PC-3 (cell line): ENCODE data around the gene P4HB. TPM values are rescaled to one million over a fixed set of nuclear protein-coding genes. Genes with fewer than 3 reads are reported as not detected.

Source experiments
- ATAC-seq: fragments of 200-7000 bp; cut with Tn5 transposase; 2 replicates; pipeline ENCODE4 v1.9.1; 2020; ENCODE audit warnings: mild to moderate bottlenecking, moderate library complexity
- BruUV-seq: library from RNA; stranded (reverse); fragments of 400-500 nt; replicated peaks from 2 replicates; lab custom pipeline; 2021; lab: Mats Ljungman, UMichigan
- CTCF ChIA-PET: fragments of 300-600 bp; sonication (Branson Sonifier 250); formaldehyde crosslinking; loops from one replicate; lab custom pipeline; 2022; ENCODE audit warnings: antibody characterized with exemption; lab: Charles Lee
- POLR2A ChIA-PET: fragments of 300-600 bp; sonication (Branson Sonifier 250); formaldehyde crosslinking; loops from one replicate; lab custom pipeline; 2022; ENCODE audit warnings: antibody characterized with exemption; ENCODE audit not compliant: unreplicated experiment; lab: Charles Lee
- DNase-seq: peaks from one replicate; pipeline ENCODE4 v3.0.0-alpha.2; 2015
- H2AFZ ChIP-seq: fragments of 300-600 bp; sonication (generic); 2 replicates; pipeline ENCODE4 v1.6.0; 2016; ENCODE audit warnings: antibody characterized with exemption, low read length
- H3F3A ChIP-seq: fragments of 300-600 bp; sonication (generic); one replicate; pipeline ENCODE4 v1.6.0; 2017; ENCODE audit warnings: antibody characterized with exemption, low read length, control low read depth, mild to moderate bottlenecking; ENCODE audit not compliant: unreplicated experiment
- H3K27ac ChIP-seq: fragments of 300-600 bp; sonication (generic); 2 replicates; pipeline ENCODE4 v1.5.1; 2016; ENCODE audit warnings: mild to moderate bottlenecking, low read length
- H3K27me3 ChIP-seq: fragments of 300-600 bp; sonication (generic); 2 replicates; pipeline ENCODE4 v1.6.1; 2016; ENCODE audit warnings: low read length, mixed read lengths
- H3K36me3 ChIP-seq: fragments of 300-600 bp; sonication (generic); 2 replicates; pipeline ENCODE4 v1.6.1; 2016; ENCODE audit warnings: low read depth, mixed run types, low read length, mixed read lengths
- H3K4me1 ChIP-seq: fragments of 300-600 bp; sonication (generic); 2 replicates; pipeline ENCODE4 v1.5.1; 2016; ENCODE audit warnings: low read length; ENCODE audit not compliant: insufficient read depth
- H3K4me2 ChIP-seq: fragments of 300-600 bp; sonication (generic); 2 replicates; pipeline ENCODE4 v1.6.0; 2016; ENCODE audit warnings: low read length
- H3K4me3 ChIP-seq: fragments of 300-600 bp; sonication (generic); 2 replicates; pipeline ENCODE4 v1.5.1; 2016; ENCODE audit warnings: mild to moderate bottlenecking, low read length, mixed read lengths
- H3K79me2 ChIP-seq: fragments of 300-600 bp; sonication (generic); 2 replicates; pipeline ENCODE4 v1.6.1; 2017; ENCODE audit warnings: low read length, mixed read lengths
- H3K9ac ChIP-seq: fragments of 300-600 bp; sonication (generic); 2 replicates; pipeline ENCODE4 v1.6.0; 2016; ENCODE audit warnings: mild to moderate bottlenecking, low read length
- H3K9me2 ChIP-seq: fragments of 300-600 bp; sonication (generic); replicated peaks from 2 replicates; pipeline ENCODE4 v1.6.1; 2016; ENCODE audit warnings: mixed run types, low read length, mixed read lengths
- H3K9me3 ChIP-seq: fragments of 300-600 bp; sonication (generic); 2 replicates; pipeline ENCODE4 v1.6.1; 2016; ENCODE audit warnings: low read length, mixed read lengths
- H4K20me1 ChIP-seq: fragments of 300-600 bp; sonication (generic); 2 replicates; pipeline ENCODE4 v1.6.1; 2016; ENCODE audit warnings: low read length, mixed read lengths
- EZH2 ChIP-seq: fragments of 300-600 bp; sonication (generic); IDR thresholded peaks from one replicate; pipeline ENCODE4 v1.6.1; 2017; ENCODE audit warnings: antibody characterized with exemption, mild to moderate bottlenecking, low read length; ENCODE audit not compliant: unreplicated experiment
- EZH2phosphoT487 ChIP-seq: fragments of 300-600 bp; sonication (generic); IDR thresholded peaks from 2 replicates; pipeline ENCODE4 v1.6.1; 2018; ENCODE audit warnings: mild to moderate bottlenecking, antibody characterized with exemption, low read length, borderline replicate concordance
- intact Hi-C: fragments of 100-400 bp; cut with micrococcal nuclease; formaldehyde crosslinking; loops from 2 replicates; pipeline ENCODE4 v1.9.0; 2023
- total RNA-seq: library from RNA; depleted of rRNA; stranded (reverse); fragments of >200 nt; gene quantifications from 2 replicates; pipeline ENCODE4 v1.2.3, GENCODE V29; 2014
- TF ChIP-seq, protein P1 (sequence below): fragments of 300-600 bp; sonication (generic); conservative IDR thresholded peaks from 2 replicates; pipeline ENCODE4 v1.5.1; 2017; ENCODE audit warnings: antibody characterized with exemption, low read depth, mild to moderate bottlenecking, low read length

The P4HB gene
- total RNA-seq, 1 experiment from 2014 or later: 1,089 TPM

DNA sequence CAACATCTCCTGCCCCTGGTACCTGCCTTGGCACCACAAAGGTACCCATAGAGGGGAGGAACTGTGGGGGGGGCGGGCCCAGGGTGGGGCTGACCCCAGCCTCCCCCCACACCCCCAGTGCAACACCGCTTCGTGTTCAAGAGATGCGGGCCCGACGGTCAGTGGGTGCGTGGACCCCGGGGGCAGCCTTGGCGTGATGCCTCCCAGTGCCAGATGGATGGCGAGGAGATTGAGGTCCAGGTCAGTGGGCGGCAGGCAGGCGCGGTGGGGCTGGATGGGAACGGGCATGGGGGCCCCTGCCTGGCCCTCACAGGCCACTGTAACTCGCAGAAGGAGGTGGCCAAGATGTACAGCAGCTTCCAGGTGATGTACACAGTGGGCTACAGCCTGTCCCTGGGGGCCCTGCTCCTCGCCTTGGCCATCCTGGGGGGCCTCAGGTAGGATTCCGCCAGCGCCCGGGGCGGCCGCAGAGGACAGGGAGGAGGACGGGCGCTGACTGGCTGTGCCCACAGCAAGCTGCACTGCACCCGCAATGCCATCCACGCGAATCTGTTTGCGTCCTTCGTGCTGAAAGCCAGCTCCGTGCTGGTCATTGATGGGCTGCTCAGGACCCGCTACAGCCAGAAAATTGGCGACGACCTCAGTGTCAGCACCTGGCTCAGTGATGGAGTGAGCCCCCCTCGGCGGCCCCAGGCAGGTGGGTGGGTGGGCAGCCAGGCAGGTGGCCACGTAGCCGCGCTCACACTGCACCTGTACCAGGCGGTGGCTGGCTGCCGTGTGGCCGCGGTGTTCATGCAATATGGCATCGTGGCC, 49.2 kb downstream of the P4HB start:
- ATAC-seq (no peak), DNase-seq (no peak)
- H3K9ac ChIP-seq: no peak overlapping the region
- no TSS peak for BruUV-seq
- H3K79me2 ChIP-seq: no peaks in the 10 kb centered on the region
- H3K4me3 ChIP-seq: no peak overlapping the region
- no peaks in the 10 kb centered on the region for H3K9me2 ChIP-seq
- peaks cover 28% of the 10 kb centered on the region for H3K27me3 ChIP-seq
- POLR2A ChIA-PET: no interaction called here
- CTCF ChIA-PET: no interaction called here
- intact Hi-C loops: no loop called here
- H3F3A ChIP-seq: no peaks in the 10 kb centered on the region
- TF ChIP-seq, protein P1, sequence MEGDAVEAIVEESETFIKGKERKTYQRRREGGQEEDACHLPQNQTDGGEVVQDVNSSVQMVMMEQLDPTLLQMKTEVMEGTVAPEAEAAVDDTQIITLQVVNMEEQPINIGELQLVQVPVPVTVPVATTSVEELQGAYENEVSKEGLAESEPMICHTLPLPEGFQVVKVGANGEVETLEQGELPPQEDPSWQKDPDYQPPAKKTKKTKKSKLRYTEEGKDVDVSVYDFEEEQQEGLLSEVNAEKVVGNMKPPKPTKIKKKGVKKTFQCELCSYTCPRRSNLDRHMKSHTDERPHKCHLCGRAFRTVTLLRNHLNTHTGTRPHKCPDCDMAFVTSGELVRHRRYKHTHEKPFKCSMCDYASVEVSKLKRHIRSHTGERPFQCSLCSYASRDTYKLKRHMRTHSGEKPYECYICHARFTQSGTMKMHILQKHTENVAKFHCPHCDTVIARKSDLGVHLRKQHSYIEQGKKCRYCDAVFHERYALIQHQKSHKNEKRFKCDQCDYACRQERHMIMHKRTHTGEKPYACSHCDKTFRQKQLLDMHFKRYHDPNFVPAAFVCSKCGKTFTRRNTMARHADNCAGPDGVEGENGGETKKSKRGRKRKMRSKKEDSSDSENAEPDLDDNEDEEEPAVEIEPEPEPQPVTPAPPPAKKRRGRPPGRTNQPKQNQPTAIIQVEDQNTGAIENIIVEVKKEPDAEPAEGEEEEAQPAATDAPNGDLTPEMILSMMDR: no peak
- no peak for TF ChIP-seq EZH2
- TF ChIP-seq EZH2phosphoT487: no peak
- no peak overlapping the region for H3K27ac ChIP-seq
- H3K4me2 ChIP-seq: no peak overlapping the region
- no peaks in the 10 kb centered on the region for H4K20me1 ChIP-seq
- no peak overlapping the region for H2AFZ ChIP-seq
- no peaks in the 10 kb centered on the region for H3K9me3 ChIP-seq
- no peaks in the 10 kb centered on the region; the same call in 1 of the 2 replicates for H3K4me1 ChIP-seq
- H3K36me3 ChIP-seq: no peaks in the 10 kb centered on the region

DNA sequence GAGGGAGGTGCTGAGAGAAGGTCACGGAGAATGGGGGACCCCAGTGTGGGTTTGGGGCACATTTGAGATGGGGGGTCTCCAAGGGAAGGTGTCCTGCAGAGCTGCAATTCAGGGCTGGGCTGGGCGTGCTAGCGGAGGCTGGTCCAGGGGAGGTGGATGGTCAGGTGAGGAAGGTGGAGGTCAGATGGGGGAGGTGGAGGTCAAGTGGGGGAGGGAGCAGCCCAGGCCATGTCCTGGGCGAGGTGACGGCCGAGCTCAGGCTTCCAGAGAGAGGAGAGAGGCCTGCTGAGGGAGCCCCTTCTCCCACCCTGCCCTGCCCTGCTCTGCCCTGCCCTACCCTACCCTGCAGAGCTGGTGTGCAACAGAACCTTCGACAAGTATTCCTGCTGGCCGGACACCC, 49.9 kb downstream of the P4HB start:
- ChIA-PET POLR2A (no interaction called here), CTCF (no interaction called here)
- no peaks in the 10 kb centered on the region for H3K79me2 ChIP-seq
- H3K9me3 ChIP-seq: no peaks in the 10 kb centered on the region
- ATAC-seq (no peak), DNase-seq (no peak)
- TF ChIP-seq, protein P1: no peak
- H3K36me3 ChIP-seq: no peaks in the 10 kb centered on the region
- H4K20me1 ChIP-seq: no peaks in the 10 kb centered on the region
- no TSS peak for BruUV-seq
- no peak overlapping the region for H3K4me3 ChIP-seq
- peaks cover 34% of the 10 kb centered on the region for H3K27me3 ChIP-seq
- no peaks in the 10 kb centered on the region for H3F3A ChIP-seq
- no peak overlapping the region for H3K27ac ChIP-seq
- H2AFZ ChIP-seq: no peak overlapping the region
- intact Hi-C loops: no loop called here
- no peak overlapping the region for H3K4me2 ChIP-seq
- H3K4me1 ChIP-seq: no peaks in the 10 kb centered on the region; the same call in 1 of the 2 replicates
- no peaks in the 10 kb centered on the region for H3K9me2 ChIP-seq
- no peak overlapping the region for H3K9ac ChIP-seq

DNA sequence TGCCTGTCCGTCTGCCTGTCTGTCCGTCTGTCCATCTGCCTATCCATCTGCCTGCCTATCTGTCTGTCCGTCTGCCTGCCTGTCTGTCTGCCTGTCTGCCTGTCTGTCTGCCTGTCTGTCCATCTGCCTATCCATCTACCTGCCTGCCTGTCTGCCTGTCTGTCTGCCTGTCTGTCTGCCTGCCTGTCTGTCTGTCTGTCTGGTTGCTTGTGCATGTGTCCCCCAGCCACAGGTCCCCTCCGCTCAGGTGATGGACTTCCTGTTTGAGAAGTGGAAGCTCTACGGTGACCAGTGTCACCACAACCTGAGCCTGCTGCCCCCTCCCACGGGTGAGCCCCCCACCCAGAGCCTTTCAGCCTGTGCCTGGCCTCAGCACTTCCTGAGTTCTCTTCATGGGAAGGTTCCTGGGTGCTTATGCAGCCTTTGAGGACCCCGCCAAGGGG, 50.8 kb downstream of the P4HB start:
- Histone ChIP-seq H3K9me2 (no peaks in the 10 kb centered on the region), H3K27me3 (peaks cover 42% of the 10 kb centered on the region), H3K9ac (no peak overlapping the region), H3K4me2 (no peak overlapping the region), H3K36me3 (no peaks in the 10 kb centered on the region), H3F3A (no peaks in the 10 kb centered on the region), H4K20me1 (no peaks in the 10 kb centered on the region), H3K27ac (no peak overlapping the region), H3K79me2 (no peaks in the 10 kb centered on the region), H3K4me1 (no peaks in the 10 kb centered on the region), H2AFZ (no peak overlapping the region), H3K9me3 (no peaks in the 10 kb centered on the region), H3K4me3 (no peak overlapping the region)
- DNase-seq (no peak), ATAC-seq (no peak)
- TF ChIP-seq EZH2 (no peak), EZH2phosphoT487 (no peak)
- TF ChIP-seq, protein P1: no peak
- no TSS peak for BruUV-seq
- CTCF ChIA-PET: no interaction called here
- POLR2A ChIA-PET: no interaction called here
- intact Hi-C loops: no loop called here
